HUES48 (cell line): Measurements from ENCODE around the gene ACOXL.
"Not testable (repeated sequence)": the region's sequence is repeated elsewhere in the genome, so short reads cannot be mapped to it uniquely, and the experiment has no call there.

Source experiments
- H3K27ac ChIP-seq: one replicate; pipeline ENCODE4 v1.7.0; 2013; ENCODE audit warnings: low read depth, low read length, inconsistent platforms
- H3K27me3 ChIP-seq: 2 replicates; pipeline ENCODE4 v1.6.1; 2013; ENCODE audit warnings: mild to moderate bottlenecking, low read length; ENCODE audit not compliant: control insufficient read depth, insufficient read depth
- H3K36me3 ChIP-seq: 2 replicates; pipeline ENCODE4 v1.6.1; 2013; ENCODE audit warnings: low read length; ENCODE audit not compliant: control insufficient read depth, insufficient read depth
- H3K4me1 ChIP-seq: 2 replicates; pipeline ENCODE4 v1.6.1; 2013; ENCODE audit warnings: mild to moderate bottlenecking, low read length; ENCODE audit not compliant: control insufficient read depth, insufficient read depth
- H3K4me3 ChIP-seq: 2 replicates; pipeline ENCODE4 v1.5.1; 2013; ENCODE audit warnings: mild to moderate bottlenecking, low read depth, low read length
- H3K9ac ChIP-seq: 2 replicates; pipeline ENCODE4 v1.6.1; 2013; ENCODE audit warnings: mild to moderate bottlenecking, low read depth, low read length, moderate library complexity
- H3K9me3 ChIP-seq: 2 replicates; pipeline ENCODE4 v1.6.1; 2013; ENCODE audit warnings: low read length; ENCODE audit not compliant: control insufficient read depth, insufficient read depth

The ACOXL gene

DNA sequence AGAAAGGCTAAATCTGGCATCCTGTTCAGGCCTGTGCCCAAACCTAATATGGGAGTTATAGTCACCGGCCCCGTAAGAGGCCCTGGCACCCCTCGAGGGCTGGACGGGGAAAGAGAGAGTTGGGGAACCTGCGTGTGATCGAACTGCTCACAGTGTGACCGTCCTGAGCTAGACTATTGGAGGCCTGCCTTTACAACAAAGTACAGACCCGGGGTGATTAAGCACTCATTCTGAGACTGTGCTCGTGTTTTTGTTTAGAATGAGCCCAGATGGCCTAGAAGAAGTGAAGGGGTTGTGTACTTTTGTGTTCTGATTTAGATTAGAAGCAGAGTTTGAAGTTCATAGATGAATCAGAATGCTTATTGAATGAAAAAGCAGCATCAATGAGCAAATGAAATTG lies 115.3 kb downstream of the ACOXL start:
- Histone ChIP-seq H3K27ac (no peak overlapping the region), H3K27me3 (no peaks in the 10 kb centered on the region), H3K9me3 (no peaks in the 10 kb centered on the region), H3K4me3 (no peak overlapping the region), H3K4me1 (peaks cover 6% of the 10 kb centered on the region; the same call in 1 of the 2 replicates), H3K9ac (no peak overlapping the region), H3K36me3 (peaks cover 3% of the 10 kb centered on the region; the same call in 1 of the 2 replicates)

DNA sequence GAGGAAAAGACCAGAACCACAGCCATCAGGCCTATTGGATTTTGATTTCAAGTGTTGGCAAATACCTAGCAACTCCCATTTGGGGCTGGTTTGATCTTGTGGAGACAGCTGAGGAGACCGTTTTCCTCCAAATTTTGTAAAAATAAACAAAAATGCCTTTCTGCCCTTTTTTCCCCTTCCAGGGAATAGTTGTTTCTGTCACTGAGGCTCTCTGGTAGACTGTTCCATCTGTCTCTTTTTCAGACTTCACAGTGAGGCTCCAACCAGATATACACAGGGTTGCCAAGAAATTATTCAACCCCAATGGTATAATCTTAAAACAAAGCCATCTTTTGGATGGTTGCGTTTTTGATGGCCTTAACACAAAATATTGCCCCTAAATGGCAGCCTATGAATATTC lies 115.7 kb downstream of the ACOXL start:
- no peak overlapping the region for H3K9ac ChIP-seq
- no peaks in the 10 kb centered on the region for H3K27me3 ChIP-seq
- no peak overlapping the region for H3K27ac ChIP-seq
- H3K4me1 ChIP-seq: peaks cover 6% of the 10 kb centered on the region; the same call in 1 of the 2 replicates
- H3K36me3 ChIP-seq: peaks cover 3% of the 10 kb centered on the region; the same call in 1 of the 2 replicates
- no peaks in the 10 kb centered on the region for H3K9me3 ChIP-seq
- H3K4me3 ChIP-seq: no peak overlapping the region

DNA sequence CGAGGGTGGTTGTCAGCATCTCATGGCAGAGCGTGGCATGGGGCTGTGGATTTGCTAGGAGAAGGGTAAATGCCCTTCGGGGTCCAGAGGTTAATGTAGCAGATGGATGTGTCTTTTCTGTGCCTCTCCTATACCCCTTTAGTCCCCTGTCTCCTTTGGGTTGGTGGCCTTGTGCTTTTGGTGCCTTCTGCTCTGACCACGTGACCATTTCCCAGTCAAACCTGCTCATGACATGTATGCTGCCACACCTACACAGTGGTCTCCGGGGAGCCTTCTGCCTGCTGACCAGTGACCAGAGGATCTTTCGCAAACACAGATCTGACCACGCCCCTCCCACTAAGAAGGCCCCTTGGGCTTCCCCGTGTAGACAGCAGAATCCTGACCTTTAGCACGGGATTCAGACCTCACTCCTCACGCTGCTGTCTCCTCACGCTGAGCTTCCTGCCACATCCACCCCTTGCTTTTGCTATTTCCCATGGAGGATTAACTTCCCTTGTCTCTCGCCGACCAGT lies 116.2 kb downstream of the ACOXL start:
- H3K4me3 ChIP-seq: no peak overlapping the region
- H3K27ac ChIP-seq: no peak overlapping the region
- no peak overlapping the region for H3K9ac ChIP-seq
- H3K4me1 ChIP-seq: peaks cover 2% of the 10 kb centered on the region; the same call in 1 of the 2 replicates
- H3K27me3 ChIP-seq: no peaks in the 10 kb centered on the region
- H3K9me3 ChIP-seq: no peaks in the 10 kb centered on the region
- H3K36me3 ChIP-seq: peaks cover 3% of the 10 kb centered on the region; the same call in 1 of the 2 replicates

DNA sequence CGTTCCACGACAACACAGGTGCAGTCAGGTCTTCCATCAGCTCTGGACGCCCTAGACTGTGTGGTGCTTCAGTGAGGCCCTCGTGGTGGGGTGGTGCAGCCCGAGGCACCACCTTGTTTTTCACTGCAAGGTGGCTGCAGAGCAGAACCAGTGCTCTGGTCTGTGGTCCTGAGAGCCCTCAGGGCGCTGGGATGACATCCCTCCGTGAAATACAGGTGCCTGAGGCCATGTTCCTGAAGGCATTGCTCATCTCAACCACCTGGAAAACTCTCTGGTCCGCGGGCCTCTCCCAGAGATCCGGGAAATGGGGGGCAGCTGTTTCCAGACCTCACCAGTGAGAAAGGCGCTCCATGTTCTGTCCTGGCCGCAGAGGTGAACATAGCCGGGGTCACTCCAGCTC lies 119.2 kb downstream of the ACOXL start:
- no peaks in the 10 kb centered on the region for H3K27me3 ChIP-seq
- H3K36me3 ChIP-seq: 0 out of 2 replicates have a peak, but pooled peaks cover 3% of the 10 kb centered on the region
- H3K27ac ChIP-seq: no peak overlapping the region

DNA sequence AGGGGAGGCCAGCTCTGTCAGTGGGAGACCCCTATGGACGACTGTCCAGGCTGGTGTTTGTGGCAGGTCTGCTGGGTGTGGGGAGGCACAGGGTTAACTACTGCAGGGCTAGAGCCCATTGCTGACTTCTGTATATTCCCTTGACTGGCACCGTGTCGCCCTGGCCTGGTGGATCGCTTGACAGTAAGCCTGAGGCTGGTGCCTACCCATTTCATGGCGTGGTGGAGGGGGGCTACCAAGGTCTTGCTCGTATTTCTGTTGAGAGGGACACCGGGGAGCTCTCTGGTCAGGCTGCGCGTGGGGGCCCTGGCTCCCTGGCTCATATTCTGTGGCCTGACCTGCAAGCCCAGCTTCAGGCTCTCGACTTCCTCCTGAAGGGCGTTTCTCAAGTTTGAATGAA lies 119.7 kb downstream of the ACOXL start:
- Histone ChIP-seq H3K9me3 (no peaks in the 10 kb centered on the region), H3K4me1 (peaks cover 10% of the 10 kb centered on the region), H3K9ac (no peak overlapping the region), H3K27ac (no peak overlapping the region), H3K27me3 (no peaks in the 10 kb centered on the region), H3K36me3 (0 out of 2 replicates have a peak, but pooled peaks cover 3% of the 10 kb centered on the region), H3K4me3 (no peak overlapping the region)

More for the DNA sequence above, 119.2 kb downstream of the ACOXL start:
- Histone ChIP-seq H3K4me3 (no peak overlapping the region), H3K9me3 (no peaks in the 10 kb centered on the region), H3K4me1 (peaks cover 10% of the 10 kb centered on the region), H3K9ac (no peak overlapping the region)

DNA sequence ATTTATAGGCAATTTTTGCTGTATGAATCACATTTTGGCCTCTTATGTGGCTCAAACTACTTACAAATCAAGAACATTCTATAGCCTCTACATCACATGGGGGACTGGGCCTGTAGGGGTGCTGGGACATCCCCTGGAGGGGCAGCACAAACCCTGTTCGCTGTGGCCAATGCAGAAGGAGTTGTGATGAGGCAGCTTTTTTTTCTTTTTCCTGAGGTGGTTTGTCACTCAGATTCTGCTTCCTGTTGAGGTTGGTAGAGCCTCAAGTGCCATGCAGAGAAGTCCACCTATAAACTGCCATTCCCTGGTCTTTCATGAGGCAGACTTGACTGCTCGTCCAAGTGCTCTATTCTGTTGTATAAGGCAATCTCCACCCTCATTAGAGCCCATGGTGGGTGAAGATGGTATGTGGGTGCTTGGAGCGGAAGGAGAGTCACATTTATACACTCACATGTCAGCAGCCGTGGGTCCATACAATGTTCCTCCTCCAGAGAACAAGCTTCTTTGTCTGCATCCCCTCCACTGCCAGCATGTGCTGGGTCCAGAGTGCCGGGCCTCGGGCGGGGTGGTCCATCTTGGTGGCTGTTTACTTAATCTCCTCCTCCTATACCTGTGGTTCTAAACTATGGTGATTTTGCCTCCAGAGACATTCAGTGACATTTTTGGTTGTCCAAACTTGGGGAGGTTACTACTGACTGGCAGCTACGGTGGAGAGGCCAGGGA lies 120.3 kb downstream of the ACOXL start:
- no peak overlapping the region for H3K9ac ChIP-seq

DNA sequence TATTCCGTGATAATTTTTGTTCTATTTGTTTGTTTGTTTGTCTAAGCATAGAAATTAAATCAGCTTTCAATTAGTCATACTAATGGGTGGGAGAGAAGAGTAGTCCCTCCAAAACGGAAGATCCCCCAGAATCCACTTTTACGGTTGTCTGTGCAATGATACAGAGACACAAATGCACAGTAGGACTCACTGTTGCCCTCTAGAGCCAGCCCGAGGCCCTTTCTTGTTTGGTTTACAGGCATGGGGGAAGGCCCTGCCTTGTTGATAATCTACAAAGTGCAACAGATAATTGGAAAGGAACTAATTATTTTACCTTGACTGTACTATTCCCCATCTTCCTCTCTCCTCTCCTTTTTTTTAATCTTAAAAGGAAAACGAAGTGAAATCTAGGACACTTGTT lies 121.1 kb downstream of the ACOXL start:
- H3K36me3 ChIP-seq: 0 out of 2 replicates have a peak, but pooled peaks cover 2% of the 10 kb centered on the region
- no peaks in the 10 kb centered on the region for H3K9me3 ChIP-seq
- no peaks in the 10 kb centered on the region for H3K27me3 ChIP-seq
- peaks cover 15% of the 10 kb centered on the region for H3K4me1 ChIP-seq
- H3K9ac ChIP-seq: no peak overlapping the region
- no peak overlapping the region for H3K27ac ChIP-seq
- no peak overlapping the region for H3K4me3 ChIP-seq

More for the DNA sequence above, 120.3 kb downstream of the ACOXL start:
- Histone ChIP-seq H3K4me3 (no peak overlapping the region), H3K9me3 (no peaks in the 10 kb centered on the region), H3K27ac (no peak overlapping the region), H3K36me3 (0 out of 2 replicates have a peak, but pooled peaks cover 3% of the 10 kb centered on the region), H3K27me3 (no peaks in the 10 kb centered on the region), H3K4me1 (peaks cover 10% of the 10 kb centered on the region)

DNA sequence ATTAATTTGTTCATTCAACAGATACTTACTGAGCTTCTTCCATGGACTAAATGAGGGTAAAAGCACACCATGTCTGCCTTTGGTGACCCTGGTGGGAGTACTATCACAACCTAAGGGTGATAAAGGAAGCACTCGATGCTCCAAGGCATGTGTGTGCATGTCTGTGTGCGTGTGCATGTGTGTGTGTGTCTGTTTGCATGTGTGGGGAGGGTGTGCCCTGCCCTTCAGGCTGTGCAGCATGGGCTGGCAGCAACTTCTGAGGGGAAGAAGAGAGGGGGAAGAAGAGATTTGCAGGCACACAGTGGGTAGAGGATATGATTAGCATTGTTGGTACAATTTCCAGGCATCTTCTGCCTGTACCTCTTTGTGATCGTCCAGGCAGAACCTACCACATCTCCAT lies 121.6 kb downstream of the ACOXL start:
- no peaks in the 10 kb centered on the region for H3K36me3 ChIP-seq
- no peaks in the 10 kb centered on the region for H3K27me3 ChIP-seq
- no peak overlapping the region for H3K4me3 ChIP-seq
- H3K9ac ChIP-seq: no peak overlapping the region
- H3K9me3 ChIP-seq: no peaks in the 10 kb centered on the region
- H3K4me1 ChIP-seq: peaks cover 19% of the 10 kb centered on the region
- no peak overlapping the region for H3K27ac ChIP-seq

DNA sequence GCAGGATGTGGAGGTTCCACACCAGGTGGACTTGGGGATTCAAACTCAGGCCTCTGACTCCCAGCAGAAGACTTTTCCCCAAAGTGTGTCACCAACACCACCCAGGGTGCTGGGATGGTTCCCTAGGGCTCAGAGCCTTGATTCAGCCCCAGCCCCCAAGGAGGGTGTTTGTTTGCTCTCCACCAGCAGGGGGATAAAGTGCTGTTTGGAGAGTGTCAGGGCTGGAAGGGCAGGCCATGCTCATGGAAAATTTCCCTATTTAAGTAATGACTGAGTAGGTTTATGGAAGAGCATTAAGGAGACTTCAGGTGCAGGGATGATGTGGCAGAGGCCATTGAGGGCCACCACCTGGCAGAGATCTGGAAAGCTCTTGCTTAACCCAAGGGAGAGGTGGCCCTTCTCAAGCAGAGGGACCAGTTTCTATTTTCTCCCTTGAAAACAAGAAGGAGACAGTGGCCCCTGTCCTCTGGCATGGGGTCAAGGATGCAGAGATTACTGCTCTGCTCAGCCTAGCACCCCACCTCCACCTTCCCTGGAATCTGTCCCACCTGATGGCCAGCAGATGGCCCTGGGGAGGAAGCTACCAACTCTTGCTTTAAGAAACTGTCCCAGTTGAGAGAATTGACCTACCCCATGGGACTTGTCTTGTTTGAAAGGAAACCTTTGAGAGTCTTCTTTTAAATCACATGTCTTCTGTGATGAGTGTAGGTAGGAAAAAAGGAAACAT lies 122.1 kb downstream of the ACOXL start:
- no peak overlapping the region for H3K27ac ChIP-seq
- H3K36me3 ChIP-seq: no peaks in the 10 kb centered on the region
- no peak overlapping the region for H3K9ac ChIP-seq
- H3K27me3 ChIP-seq: no peaks in the 10 kb centered on the region
- H3K4me1 ChIP-seq: peaks cover 25% of the 10 kb centered on the region
- H3K4me3 ChIP-seq: no peak overlapping the region
- H3K9me3 ChIP-seq: no peaks in the 10 kb centered on the region

DNA sequence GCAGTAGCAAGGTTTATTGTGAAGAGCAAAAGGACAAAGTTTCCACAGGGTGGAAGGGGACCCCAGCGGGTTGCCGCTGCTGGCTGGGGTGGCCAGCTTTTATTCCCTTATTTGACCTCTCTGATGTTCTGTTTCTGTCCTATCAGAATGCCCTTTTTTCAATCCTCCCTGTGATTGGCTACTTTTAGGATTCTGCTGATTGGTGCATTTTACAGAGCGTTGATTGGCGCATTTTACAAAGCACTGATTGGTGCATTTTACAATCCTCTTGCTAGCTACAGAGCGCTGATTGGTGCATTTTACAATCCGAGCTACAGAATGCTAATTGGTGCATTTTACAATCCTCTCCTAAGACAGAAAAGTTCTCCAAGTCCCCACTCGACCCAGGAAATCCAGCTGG lies 123.5 kb downstream of the ACOXL start:
- not testable (repeated sequence) for H3K4me3 ChIP-seq, H3K36me3 ChIP-seq, H3K9ac ChIP-seq, H3K27ac ChIP-seq, H3K9me3 ChIP-seq, H3K27me3 ChIP-seq
- peaks cover 25% of the 10 kb centered on the region for H3K4me1 ChIP-seq
